AG09319 (cell line): ENCODE data around the gene AFTPH.

ENCODE experiments used
- DNase-seq: peaks from one replicate; pipeline ENCODE4 v3.0.0-alpha.2; 2010; ENCODE audit warnings: low read depth; ENCODE audit errors: extremely low read depth
- TF ChIP-seq, protein P1 (sequence below): IDR thresholded peaks from 2 replicates; pipeline ENCODE4 v1.5.1; 2011; ENCODE audit warnings: low read depth, mild to moderate bottlenecking, inconsistent platforms, low read length, moderate library complexity

AFTPH gene

DNA sequence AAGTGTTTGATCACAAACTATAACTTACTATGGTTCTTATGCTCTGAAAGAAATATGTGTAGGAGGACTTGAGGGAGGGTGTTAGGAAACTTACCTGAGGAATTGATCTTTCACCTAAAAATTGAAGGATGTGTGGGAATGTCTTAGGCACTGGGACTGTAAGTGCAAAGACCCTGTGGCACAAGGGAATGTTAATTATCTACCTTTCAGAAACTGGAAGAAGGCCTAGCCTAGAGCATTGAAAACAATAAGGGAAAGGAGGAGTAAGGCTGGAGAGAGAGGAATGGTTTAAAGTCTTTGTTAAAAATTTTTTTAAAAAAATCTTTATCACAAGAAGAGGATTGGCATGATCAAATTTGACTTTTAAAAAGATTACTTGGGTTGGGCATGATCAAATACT lies 7.9 kb downstream of the AFTPH start:
- TF ChIP-seq, protein P1, sequence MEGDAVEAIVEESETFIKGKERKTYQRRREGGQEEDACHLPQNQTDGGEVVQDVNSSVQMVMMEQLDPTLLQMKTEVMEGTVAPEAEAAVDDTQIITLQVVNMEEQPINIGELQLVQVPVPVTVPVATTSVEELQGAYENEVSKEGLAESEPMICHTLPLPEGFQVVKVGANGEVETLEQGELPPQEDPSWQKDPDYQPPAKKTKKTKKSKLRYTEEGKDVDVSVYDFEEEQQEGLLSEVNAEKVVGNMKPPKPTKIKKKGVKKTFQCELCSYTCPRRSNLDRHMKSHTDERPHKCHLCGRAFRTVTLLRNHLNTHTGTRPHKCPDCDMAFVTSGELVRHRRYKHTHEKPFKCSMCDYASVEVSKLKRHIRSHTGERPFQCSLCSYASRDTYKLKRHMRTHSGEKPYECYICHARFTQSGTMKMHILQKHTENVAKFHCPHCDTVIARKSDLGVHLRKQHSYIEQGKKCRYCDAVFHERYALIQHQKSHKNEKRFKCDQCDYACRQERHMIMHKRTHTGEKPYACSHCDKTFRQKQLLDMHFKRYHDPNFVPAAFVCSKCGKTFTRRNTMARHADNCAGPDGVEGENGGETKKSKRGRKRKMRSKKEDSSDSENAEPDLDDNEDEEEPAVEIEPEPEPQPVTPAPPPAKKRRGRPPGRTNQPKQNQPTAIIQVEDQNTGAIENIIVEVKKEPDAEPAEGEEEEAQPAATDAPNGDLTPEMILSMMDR = no peak
- DNase-seq = no peak

DNA sequence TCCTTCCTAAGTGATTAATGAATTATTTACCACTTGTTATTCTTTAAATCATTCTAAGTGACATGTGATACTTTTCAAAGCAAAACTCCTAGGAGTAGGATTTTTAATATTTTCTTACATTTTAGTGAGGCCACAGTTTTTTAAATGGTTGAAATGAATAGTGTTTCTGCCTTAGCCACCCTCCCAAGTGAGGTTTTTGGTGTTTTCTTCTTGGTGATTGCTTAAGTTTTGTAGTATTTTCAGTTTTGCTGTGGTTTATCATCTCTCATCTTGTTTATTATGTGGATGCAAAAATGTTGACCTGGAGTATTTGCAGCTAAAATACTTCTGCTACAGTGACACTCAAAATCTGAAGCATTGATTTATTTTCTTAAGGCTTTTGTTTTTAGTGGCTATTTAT lies 9.8 kb downstream of the AFTPH start:
- no peak for DNase-seq
- TF ChIP-seq, protein P1 = no peak

DNA sequence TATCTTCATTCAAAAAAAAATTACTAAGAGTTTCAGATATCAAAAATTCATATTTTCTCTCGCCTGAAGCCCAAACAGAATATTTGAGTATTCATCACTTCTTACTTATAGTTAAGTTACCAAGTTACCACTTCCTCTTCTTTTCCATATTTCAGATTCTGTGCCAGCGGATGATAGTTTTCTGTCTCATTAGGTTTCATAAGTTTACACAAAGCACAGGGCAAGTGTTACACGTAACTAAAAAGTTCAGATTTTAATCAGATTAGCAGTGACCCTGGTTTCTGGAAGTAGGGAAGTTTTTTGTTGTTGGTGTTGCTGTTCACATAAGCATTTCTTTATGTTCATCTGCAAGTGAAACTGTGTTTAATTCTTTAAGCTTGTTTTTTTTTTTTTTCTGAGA lies 10.2 kb downstream of the AFTPH start:
- TF ChIP-seq, protein P1 = no peak
- DNase-seq = no peak

DNA sequence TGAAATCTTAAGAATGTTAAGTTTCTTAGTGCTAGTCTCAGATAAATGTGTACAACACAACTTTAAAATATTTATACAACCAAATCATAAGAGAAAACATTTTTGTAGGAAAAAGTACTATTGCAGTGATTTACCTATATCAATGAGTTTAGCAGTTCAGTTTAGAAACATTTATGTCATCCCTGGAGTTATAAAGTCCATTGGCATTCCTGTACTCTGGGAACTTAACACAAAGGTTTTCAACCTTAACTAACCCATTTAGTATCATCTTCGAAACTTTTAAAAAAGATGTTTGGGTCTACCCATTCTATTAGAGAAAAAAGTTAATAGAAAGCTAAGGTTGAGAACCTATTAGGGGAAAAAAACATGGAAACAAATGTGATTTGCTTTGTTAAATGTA lies 10.9 kb downstream of the AFTPH start:
- TF ChIP-seq, protein P1 = no peak
- no peak for DNase-seq

DNA sequence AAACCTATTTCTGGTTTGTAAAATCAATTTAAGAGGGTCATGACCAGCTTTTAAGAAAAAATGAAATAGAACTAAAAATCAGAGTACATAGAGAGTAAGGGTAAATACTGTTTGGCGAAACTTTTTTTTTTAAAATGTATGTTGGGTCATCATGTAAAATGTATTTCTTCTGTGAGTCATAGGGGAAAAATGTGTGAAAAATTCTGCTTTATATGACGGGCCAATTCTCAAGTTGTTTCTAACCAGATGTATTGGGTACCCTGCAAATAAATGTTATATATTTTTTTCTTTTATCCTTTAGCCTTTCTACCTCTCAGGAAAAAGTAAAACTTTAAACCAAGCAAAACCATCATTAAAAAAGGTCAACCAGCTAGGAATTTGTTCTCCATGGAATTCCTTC lies 13.9 kb downstream of the AFTPH start:
- TF ChIP-seq, protein P1 = no peak
- no peak for DNase-seq

DNA sequence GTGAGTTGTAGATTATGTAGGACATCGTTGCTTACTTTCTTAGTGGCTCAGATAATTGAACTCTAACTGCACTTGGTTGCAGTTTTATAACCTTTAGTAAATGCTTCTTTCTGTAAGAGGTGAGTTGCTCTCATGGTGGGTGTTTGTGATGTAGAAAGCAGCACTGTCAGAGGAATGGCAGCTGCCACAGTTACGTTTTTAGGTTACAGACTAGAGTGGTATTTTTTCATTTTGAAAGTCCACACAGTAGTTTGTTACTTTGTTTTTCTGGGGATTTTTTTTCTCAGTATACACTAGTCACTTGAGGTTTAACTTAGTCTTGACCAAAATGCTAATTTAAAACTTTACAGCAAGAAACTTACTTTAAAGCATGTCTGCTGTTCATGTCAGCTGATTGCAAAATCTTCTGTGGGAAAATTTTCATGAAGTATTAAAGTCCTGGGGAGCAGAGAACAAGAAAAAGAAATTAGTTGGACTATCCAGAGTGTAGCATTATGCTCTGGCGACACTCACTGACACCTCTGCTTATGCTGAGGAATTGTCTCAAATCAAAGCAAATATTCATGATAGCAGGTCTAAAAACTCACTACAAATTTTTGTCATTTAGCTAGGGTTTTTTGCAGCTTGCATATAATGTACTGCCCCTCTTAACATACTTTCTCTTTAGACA lies 14.8 kb downstream of the AFTPH start:
- TF ChIP-seq, protein P1 = no peak
- no peak for DNase-seq

DNA sequence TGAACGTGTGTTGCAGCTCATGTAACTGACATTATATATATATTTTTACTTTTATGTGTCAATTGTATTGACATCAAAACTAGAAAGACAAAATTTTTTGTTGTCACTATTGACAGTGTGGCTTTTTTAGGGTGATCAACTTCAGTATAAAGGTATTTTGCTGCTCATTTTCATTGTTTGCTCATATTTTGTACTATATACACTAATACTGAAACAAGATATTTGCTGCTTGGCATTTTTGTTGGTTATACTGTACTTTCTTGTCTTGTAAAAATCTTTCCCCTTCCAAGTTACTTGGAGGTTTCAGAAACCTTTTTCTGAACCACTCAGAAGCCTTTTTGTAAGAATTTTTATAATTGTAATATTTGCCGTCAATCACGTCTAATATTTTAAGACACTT lies 16.5 kb downstream of the AFTPH start:
- no peak for DNase-seq
- TF ChIP-seq, protein P1 = no peak
